ENCODE data around the gene ZNF774.
A peak's percentile ranks its signal among the peaks of the same experiment; 100 is the strongest.
"Not testable (repeated sequence)": the region's sequence is repeated elsewhere in the genome, so short reads cannot be mapped to it uniquely, and the experiment has no call there.

Gene ZNF774

DNA sequence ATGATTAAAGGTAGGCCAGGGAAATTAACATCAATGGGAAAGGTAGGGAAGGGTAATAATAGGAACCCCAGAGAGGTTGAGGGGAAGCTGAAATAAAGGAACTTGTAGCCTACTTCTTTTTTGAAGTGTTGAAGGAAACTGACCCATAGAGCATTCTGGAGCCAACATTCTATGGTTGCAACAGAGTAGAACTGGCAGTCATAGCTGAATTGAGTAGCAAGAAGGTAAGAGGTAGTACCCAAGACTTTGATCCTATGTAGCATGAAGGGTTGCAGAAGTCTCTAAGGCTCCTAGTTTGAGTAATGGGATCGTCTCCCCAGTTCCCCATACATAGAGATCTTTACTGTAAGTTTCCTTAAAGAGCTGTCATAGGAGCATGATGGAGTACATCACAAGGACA, 7.4 kb upstream of the ZNF774 start:
- DNase-seq (ENCODE audit: low read depth in 1 of 2, low spot score in 1 of 2), result no peak

DNA sequence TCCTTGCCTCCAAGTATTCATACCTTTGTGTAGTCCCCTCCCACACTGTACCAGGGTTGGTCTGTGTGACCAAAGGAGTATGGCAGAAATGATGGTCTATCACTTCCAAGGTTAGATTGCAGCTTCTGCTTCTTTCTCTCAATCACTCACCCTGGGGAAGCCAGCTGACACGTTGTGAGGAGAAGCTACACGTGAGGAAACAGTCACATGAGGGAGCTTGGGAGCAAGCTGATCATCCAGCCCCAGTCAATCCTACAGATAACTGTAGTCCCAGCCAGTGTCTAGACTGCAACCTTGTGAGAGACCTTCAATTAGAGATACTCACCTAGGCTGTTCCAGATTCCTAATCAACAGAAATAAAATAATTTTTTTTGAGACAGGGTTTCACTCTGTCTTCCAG, 6.2 kb upstream of the ZNF774 start:
- no peak for DNase-seq (ENCODE audit: low read depth in 1 of 2, low spot score in 1 of 2)

DNA sequence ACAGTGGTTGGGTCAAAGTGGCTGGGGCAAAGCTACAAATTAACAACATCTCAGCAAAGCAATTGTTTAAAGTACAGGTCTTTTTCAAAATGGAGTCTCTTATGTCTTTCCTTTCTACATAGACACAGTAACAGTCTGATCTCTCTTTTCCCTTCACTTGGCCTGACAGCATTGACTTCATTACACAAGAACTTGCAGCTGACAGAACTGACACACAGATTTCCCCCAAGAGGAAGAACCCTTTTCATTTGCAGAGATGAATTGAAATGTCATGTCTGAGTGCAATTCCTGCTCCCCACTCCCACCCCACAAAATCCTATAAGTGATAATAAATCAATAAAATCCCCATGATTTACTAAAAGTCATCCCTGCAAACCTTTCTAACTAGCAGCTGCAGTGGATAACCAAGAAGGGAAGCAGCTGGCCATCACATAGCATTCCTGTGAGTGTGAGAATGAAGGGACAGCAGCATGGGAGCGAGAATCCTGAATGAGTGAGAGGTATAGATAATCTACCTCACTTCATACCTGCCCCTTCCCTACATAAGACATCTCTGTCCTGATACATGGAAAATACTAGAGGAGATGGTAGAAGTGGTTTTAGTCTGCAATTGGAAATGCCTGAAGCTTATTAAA, 4.5 kb upstream of the ZNF774 start:
- DNase-seq (ENCODE audit: low read depth in 1 of 2, low spot score in 1 of 2), result not testable (repeated sequence)

DNA sequence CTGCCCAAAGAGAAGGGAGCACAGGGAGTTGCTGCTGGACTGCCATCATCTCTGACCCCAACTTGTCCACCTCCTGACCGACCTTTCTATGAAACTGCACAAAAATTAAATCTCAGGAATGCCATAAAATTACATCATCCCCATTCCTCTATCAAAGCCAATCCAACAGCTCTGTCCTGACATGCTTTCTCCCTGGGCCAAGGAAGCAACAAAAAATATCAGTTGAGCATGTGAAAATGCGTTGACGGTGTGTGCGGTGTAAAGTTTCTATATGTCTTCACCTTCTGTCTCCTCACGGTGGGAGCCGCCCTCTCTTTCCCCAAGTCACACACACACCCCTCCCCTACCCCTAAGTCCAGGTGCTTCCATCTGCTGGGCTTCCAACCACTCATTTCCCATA, 3.6 kb upstream of the ZNF774 start:
- no peak for DNase-seq (ENCODE audit: low read depth in 1 of 2, low spot score in 1 of 2)

DNA sequence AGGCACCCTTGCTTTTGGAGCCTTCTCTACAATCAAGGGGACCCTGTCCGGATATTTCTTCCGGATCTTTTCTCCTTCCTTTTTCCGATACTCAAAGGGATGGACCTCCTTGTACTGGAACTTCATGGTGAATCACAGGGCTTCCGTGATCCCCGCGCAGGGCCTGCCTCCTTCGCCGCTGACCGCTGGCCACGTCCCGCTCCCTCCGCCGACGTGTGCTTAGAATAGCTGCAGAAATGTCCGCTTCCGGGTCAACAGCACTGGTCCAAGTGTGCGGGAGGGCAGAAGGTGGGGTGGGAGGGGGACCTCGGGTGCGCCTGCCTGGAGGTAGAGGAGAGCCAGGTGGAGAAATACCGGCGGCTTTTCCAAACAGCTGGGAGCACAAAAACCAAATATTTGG, 3.0 kb upstream of the ZNF774 start:
- no peak for DNase-seq (ENCODE audit: low read depth in 1 of 2, low spot score in 1 of 2)

DNA sequence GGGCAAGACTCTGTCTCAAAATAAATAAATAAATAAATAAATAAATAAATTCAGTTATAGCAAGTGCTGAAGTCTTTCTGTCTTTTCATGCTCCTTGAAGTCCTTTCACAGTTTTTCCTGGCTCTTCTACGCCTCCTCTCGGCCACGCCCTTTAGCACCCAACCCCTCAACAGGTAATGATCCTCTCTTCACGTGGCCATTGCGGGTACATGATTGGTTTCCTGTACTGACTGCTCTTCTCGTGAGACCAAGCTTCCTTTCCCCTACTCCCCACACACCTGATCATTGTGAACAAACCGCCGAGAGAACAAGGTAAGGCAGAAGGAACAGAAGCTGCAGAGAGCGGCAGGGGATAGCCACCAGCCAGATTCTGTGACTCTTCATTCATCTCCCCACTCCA, 2.3 kb upstream of the ZNF774 start:
- DNase-seq (ENCODE audit: low read depth in 1 of 2, low spot score in 1 of 2), result no peak

DNA sequence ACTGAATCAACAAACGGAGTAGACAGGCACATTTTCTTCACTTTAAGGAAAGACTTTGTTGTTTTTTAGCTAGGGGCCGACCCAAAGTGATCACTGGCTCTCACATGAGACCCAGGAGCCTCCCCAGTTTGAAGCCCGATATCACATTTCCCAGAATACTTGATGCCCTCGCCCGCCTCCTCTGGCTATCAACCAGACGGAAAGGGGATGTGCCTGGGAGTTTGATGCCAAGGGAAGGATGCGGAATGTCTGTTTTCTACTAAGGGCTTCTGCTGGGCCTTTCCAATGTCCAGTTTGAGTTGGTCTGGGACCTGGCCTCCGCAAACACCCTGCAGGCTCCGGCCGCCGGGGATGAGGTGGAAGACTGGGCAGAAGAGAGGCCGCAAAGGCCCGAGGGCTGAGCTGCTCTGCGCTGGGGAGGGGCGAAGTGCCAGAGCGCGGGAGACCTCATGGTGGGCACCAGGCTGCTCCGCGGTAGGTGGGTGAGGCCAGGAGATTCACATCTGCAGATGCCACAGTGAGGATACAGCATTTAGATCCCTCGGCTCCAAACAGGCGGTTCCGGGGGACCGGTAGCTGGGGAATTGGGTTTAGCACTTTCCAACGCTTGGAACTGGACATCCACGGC, 491 bp upstream of the ZNF774 start:
- DNase-seq (ENCODE audit: low read depth in 1 of 2, low spot score in 1 of 2), result no peak

DNA sequence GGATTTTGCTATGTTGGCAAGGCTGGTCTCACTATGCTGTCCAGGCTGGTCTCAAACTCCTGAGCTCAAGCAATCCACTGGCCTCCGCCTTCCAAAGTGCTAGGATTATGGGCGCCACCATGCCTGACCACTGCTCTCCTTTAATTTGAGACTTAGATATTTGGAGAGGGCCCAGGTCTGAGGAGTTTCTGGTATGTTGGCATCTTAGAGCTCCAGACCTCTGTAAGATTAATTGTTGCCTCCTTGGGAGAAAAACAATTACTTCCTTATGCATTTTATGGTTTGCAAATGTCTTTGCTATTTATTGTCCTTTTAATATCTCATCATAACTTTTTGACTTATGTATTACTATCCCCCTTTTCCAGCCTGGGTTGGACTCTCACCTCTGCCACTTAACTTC, 2.9 kb downstream of the ZNF774 start:
- DNase-seq (ENCODE audit: low read depth in 1 of 2, low spot score in 1 of 2), result no peak

DNA sequence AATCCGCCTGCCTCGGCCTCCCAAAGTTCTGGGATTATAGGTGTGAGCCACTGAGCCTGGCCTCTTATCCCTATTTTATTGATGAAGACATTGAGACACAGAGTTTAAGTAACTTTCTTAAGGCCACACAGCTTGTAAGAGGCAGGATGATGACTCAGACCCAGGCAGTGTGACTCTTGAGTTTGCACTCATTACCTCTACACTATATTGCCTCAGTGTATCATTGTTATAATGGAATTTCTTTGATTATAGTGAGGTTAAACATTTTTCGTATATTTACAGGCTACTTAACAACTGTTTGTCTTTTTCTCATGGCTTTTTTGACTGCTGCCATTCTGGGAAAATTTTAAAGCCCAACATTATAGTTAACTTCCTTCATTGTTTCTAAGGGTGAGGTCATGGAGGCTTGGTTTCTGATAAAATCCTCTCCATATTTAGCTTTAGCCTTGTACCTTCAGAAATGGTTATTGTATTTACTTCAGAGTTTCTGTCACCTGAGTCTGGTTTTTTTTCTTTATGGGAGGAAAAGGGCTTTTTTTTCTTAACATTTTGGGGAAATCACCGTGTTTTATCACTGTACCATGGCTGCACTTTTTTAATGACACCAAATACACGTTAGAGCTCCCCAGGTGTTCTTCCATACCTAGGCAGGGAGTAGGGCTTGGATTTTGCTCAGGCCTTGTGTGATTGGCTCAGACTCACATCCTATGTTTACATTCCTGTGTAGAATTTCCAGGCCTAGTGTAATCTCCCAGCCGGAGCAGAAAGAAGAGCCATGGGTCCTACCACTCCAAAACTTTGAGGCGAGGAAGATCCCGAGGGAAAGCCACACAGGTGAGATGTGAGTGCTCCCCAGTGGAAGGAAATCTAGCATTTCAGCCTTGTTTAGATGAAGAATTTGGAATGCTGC, 6.3 kb downstream of the ZNF774 start:
- no peak for DNase-seq (ENCODE audit: low read depth in 1 of 2, low spot score in 1 of 2)

DNA sequence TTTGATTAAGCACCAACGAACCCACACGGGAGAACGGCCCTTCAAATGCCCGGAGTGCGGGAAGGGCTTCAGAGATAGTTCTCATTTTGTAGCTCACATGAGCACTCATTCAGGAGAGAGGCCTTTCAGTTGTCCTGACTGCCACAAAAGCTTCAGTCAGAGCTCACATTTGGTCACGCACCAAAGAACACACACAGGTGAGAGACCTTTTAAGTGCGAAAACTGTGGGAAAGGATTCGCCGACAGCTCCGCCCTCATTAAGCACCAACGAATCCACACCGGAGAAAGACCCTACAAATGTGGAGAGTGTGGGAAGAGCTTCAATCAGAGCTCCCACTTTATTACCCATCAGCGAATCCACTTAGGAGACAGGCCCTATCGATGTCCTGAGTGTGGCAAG, 8.7 kb downstream of the ZNF774 start:
- DNase-seq (ENCODE audit: low read depth in 1 of 2, low spot score in 1 of 2), result no peak

DNA sequence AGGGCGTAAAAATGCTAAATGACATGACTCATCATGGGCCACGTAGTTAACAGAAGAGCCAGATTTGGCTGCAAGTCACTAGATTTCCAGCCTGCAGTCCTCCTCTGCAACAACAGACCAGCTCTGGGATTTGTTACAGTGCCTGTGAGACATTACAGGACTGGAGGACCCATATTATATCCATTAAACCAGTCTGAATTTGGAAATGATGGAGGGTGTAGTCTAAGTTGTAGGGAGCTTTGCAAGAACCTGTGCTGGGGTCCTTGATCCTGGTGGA, 10.8 kb downstream of the ZNF774 start:
- no peak for DNase-seq (ENCODE audit: low read depth in 1 of 2, low spot score in 1 of 2)

DNA sequence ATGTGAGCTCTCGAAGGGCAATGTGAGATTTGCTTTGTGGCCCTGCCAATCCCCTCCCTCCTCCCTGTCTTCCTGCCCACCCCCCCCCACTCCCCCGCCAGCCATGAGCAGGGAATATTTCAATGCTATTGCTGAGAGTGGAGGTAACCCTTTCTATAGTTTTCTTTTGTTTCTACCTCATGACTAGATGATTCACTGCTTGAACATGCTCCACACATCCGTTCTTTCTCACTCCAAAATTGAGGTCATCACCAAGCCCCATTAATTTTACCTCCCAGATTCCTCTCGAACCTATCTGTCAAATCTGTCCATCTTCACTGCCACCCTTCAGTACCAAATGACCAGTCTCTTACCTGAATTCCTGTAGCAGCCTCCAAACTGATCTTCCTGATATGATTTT, 12.2 kb downstream of the ZNF774 start:
- DNase-seq (ENCODE audit: low read depth in 1 of 2, low spot score in 1 of 2), result no peak

DNA sequence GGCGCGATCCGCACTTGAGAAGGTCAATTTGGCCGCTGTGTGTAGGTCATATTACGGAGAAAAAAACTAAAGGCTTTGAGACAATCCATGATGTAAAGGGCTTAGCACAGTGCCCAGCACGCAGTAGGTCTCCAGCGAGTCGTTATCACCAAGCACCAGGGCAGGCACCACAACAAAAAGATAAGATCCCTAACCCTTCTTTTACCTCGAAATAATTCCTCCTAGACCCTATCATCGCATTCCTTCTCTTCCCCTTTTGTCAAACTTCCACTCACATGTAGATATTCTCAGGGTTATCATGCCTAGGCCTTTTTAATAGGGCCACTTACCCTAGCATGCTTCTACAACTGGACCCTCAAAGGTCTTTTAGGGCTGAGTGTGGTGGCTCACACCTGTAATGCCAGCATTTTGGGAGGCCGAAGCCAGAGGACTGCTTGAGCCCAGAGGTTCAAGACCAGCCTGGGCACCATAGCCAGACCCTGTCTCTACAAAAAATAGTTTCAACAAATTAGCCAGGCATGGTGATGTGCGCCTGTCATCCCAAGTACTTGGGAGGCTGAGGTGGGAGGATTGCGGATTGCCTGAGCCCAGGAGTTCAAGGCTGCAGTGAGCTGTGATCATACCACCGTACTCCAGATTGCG, 13.5 kb downstream of the ZNF774 start:
- no peak for DNase-seq (ENCODE audit: low read depth in 1 of 2, low spot score in 1 of 2)

DNA sequence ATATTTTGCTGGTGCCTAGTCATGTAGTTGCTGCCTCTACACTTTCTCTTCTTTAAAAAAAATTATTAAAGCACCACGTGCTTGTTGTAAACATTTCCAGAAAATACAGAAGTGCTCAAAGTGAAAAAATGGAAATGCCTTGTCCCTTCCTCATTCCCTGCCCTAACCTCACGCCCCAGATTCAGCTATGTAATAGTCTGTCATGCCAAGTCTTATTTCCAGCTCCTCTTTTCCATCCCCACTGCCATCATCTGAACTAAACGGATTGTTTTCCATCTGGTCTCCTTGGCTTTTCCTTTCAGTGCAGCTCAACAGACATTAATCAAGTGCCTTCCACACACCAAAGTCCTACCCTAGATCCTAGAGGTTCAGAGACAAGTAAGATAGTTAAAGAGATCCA, 15.5 kb downstream of the ZNF774 start:
- DNase-seq (ENCODE audit: low read depth in 1 of 2, low spot score in 1 of 2), result no peak

DNA sequence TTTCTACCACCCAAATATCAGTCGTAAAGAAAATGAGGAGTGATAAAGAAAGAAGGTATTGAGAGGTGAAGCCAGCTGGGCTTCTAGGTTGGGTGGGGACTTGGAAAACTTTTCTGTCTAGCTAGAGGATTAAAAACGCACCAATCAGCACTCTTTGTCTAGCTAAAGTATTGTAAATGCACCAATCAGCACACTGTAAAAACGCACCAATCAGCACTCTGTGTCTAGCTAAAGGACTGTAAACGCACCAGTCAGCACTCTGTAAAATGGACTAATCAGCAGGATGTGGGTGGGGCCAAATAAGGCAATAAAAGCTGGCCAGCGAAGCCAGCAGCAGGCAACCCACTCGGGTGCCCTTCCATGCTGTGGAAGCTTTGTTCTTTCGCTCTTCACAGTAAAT, 23.0 kb downstream of the ZNF774 start:
- no peak for DNase-seq (ENCODE audit: low read depth in 1 of 2, low spot score in 1 of 2)

DNA sequence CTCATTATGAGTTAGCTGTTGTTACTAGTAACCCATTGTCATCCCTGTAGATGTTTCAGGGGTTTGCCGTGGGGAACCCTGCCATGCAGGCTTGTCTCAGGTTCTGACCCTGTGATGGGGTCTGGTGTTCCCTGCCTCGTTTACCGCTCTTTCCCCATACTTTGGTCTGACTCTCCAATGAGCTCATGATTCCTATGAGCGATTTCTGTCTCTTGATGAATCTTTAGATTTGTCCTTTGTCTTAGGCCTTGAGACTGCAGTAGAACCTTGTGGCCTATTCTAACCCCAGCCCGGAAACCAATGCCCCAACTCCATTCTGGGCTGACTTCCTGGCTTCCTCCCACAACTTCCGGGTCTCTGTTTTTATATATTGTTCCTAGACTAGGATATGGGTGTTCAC, 24.7 kb downstream of the ZNF774 start:
- DNase-seq (ENCODE audit: low read depth in 1 of 2, low spot score in 1 of 2), result peak in 1 of 2 donors; percentile 36

DNA sequence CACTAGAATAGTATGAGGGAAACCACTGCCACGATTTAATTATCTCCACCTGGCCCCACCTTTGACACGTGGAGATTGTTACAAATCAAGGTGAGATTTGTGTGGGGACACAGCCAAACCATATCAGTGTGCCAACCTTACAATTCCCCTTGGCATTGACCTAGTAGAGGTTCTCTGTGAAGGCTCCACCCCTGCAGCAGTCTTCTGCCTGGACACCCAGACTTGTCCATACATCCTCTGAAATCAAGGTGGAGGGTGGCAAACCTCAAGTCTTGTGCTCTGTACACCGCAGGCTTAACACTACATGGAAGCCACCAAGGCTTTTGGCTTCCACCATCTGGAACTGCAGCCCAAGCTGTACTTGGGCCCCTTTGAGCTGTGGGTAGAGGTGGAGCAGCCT, 27.2 kb downstream of the ZNF774 start:
- no peak for DNase-seq (ENCODE audit: low read depth in 1 of 2, low spot score in 1 of 2)

DNA sequence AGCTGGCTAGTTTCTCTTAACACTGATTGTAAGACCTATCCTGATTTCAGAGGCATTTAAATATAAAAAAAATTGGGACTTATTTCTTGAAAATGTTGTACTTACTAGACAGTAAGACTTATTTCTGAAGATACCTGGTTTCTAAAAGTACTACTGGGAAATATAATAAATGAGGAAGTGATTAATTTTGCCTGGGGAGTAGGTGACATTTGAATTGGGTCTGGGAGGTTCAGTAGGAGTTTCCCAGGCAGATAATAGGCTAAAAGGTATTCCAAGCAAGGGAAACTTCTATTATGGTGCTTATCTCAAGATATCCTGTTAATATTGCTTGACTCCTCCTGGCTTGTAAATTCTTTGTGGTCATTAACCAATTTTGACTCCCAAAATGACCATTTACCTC, 29.4 kb downstream of the ZNF774 start:
- DNase-seq (ENCODE audit: low read depth in 1 of 2, low spot score in 1 of 2), result no peak

DNA sequence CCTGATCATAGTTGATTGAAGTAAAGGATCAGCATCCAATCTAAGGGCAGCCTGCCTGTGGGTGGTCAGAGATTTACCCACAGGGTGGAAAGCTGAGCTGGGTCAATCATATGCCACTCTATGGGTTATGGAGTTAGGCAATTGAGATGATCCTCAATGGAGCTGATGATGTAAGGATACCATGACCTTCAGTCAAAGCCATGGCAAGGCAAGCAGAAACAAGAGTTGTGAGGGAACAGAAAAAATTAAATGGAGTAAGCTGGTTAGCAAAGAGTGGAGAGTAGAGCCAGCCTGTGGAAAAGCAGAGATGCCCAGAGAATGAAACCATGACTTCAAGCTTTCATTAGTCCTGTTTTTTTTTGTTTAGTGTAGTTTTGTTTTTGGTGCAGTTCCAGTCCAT, 30.2 kb downstream of the ZNF774 start:
- DNase-seq (ENCODE audit: low read depth in 1 of 2, low spot score in 1 of 2), result no peak

DNA sequence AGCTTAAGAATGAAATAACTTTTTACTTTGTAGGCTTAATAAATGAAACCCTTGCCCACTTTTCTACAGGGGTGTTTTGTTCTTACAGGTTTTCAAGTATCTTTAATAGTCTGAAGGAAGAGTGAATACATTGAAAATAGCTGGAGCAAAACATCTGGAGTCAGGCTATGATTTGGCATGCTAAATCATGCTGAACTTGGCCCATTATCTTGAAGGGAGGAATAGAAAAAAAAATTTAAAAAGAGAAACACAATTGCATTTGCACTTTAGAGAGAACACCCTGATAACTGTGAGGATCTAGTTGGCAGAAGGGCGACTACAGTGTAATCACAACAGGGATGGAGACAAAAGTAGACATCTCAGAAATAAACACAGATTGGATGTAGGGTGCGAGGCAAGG, 34.1 kb downstream of the ZNF774 start:
- DNase-seq (ENCODE audit: low read depth in 1 of 2, low spot score in 1 of 2), result no peak

DNA sequence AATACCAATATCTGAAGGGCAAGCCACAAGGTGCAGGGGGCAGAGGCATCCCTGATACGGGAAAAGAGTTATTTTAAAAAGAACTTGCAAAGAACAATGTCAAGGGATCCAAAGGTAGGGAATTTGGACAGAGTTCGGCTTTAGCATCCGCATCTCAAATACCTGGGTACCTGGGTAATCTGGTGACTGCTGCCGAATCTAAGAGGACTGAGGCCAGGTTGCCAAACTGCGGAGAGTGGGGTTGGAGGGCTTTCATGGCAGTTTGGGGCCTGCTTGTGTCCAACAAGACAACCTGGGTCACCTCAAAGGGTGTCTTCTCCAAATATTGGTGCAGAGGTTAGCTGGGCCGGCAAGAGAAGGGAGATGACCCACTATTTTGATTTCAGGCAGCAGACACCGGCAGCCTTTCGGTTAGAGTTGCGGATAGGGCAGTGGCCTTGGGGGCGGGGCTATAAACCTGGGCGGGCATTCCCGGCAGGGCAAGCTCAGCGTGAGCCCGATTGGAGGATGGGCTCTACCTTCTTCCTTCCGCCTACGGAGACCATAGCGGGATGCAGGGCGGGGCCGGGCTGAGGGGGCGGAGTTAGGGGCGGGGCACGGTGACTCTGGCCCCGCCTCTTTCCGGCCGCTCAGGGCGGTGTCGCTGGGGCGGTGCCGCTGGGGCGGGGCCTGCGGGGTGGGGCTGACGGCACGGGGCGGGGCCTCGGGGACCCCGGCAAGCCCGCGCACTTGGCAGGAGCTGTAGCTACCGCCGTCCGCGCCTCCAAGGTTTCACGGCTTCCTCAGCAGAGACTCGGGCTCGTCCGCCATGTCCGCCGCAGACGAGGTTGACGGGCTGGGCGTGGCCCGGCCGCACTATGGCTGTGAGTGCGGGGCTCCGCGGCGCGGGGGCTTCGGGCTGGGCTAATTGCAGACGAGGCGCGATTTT, 35.7 kb downstream of the ZNF774 start, which contains the start of gene IQGAP1:
IQGAP1 (plus strand) TSS at position 709 of the 928 bp plus-strand sequence; CDS start at position 809, 100 bp downstream.
- peak; percentile 91 to 93 for DNase-seq (ENCODE audit: low read depth in 1 of 2, low spot score in 1 of 2)
